Amniotic stem cell (primary cell): ENCODE measurements around the gene BAD.
A peak's percentile ranks its signal among the peaks of the same experiment; 100 is the strongest.

Experiments used
- DNase-seq: peaks from one replicate; lab custom pipeline; 2025; lab: John Stamatoyannopoulos, UW

BAD gene

DNA sequence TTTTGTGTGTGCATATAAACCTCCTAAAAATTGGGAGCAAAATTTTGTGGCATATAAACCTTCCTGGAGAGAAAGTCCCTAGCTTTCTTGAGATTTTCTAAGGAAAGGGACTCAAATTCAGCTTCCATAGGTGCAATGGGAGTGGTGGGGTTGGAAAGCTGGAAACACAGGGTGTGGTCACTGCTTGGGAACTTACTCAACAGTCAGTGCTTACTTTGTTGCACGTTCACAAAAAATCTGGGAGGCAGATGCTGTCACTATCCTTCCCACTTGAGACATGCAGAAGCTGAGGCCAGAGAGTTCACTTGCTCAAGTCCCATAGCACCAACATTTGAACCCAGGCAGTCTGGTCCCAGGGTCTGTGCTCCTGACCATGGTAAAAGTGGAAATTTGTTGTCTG lies 11.8 kb upstream of the BAD start:
- no peak for DNase-seq

DNA sequence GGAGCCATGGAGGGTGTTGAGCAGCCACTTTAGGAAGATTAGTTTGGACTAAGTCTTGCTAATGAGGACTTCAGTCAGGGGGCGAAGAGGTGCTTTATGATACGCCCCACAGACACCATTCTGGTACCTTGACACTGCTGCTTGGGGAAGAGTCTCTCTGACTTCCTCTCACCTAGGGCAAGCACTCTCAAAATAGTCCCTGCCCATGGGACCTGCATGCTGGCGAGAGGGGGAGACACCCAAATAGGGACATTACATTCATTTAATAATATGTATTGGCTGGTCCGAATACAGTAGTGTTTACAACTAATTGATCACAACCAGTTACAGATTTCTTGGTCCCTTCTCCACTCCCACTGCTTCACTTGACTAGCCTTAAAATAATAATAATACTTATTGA lies 11.3 kb upstream of the BAD start:
- DNase-seq, result no peak

DNA sequence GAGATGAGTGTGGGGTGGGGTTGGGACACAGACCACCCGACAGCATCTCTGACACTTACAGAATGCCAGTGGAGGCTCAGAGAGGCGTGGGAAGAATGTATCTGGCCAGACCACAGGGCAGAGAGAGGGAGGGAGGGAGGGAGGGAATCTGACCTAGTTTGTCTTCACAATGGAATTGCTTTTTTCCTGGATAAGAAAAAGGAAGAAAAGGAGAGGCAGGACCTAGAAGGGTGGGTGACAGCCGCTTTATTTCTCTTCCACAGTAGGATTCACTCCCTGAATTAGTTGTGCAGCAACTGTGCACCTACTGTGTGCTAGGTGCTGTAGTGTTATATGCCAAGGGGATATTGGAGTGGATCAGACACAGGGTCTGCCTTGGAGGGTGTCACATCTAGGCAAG lies 10.3 kb upstream of the BAD start:
- DNase-seq, result no peak

DNA sequence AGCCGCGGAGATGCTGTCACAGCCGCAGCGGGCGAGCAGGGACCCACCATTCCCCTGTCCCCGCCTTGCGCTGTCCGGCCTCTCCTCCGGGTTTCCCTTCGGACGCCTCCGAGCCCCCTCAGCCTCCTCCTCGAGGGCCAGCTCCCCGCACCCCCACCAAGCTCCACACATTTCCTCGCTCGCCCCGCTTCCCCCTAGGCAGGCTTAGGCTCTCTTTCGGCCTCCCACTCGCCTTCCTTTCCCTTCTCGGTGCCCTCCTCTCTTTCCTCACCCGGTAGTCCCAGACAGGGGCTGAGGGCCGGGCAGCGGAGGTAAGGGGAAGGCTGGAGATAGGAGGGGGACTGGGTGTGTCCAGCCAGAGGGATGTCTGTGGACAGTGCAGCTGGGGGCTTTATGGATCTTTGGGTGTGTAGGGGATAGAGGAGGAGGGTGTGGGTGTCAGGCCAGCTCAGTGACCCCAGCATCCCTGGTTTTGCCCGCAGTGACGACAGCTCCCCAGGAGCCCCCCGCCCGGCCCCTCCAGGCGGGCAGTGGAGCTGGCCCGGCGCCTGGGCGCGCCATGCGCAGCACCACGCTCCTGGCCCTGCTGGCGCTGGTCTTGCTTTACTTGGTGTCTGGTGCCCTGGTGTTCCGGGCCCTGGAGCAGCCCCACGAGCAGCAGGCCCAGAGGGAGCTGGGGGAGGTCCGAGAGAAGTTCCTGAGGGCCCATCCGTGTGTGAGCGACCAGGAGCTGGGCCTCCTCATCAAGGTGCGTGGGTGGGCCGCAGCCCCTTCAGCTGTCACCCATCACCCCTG lies 8.2 kb upstream of the BAD start:
- no peak for DNase-seq

- no peak for DNase-seq
These were observed 7.4 kb upstream of the BAD start for GRCh38 chr11:64291752-64292459.

GRCh38 chr11:64291262-64291751 lies 6.8 kb upstream of the BAD start, which contains the start of gene KCNK4:
Gene KCNK4, plus strand, starts transcription at chr11:64291302. Its CDS starts 1,717 bp downstream, at chr11:64293019.
- DNase-seq, result no peak

GRCh38 chr11:64290352-64291261 lies 6.1 kb upstream of the BAD start:
- DNase-seq, result no peak

DNA sequence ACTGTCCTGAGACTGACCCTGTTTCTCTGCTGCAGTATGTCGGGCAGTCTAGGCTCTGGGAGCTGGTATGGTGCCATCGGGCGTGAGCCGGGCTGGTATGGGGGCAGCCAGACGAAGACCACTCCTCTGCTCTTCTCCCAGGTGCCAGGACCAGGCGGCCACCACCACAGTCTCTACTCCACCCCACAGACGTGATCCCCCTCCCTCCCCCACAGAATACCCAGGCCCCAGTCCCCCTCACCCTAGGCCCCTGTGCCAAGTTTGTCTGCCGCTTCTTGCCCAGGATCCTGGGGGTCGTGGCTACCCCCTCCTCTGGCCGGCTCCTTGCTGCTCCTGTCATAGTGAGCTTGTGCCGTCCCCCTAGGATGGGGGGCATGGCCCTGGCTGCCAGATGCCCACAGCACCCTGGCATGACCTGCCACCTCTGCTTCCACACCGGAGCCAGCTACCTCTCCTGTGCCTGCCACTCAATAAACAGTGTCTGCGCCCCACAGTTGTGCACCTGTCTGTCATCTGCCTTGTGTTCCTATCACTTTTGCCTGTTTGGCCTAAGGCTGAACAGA lies 4.6 kb upstream of the BAD start:
- no peak for DNase-seq

DNA sequence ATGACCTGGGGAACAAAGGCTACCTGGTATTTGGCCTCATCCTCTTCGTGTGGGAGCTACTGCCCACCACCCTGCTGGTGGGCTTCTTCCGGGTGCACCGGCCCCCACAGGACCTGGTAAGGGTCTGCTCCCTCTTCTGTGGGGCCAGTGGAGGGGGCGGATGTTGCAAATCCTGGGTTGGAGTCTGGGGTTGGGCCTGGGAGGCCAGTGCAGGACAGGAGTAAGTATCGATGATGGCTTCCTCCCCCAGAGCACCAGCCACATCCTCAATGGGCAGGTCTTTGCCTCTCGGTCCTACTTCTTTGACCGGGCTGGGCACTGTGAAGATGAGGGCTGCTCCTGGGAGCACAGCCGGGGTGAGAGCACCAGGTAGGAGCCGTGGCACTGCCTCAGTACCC lies 3.9 kb upstream of the BAD start:
- no peak for DNase-seq

DNA sequence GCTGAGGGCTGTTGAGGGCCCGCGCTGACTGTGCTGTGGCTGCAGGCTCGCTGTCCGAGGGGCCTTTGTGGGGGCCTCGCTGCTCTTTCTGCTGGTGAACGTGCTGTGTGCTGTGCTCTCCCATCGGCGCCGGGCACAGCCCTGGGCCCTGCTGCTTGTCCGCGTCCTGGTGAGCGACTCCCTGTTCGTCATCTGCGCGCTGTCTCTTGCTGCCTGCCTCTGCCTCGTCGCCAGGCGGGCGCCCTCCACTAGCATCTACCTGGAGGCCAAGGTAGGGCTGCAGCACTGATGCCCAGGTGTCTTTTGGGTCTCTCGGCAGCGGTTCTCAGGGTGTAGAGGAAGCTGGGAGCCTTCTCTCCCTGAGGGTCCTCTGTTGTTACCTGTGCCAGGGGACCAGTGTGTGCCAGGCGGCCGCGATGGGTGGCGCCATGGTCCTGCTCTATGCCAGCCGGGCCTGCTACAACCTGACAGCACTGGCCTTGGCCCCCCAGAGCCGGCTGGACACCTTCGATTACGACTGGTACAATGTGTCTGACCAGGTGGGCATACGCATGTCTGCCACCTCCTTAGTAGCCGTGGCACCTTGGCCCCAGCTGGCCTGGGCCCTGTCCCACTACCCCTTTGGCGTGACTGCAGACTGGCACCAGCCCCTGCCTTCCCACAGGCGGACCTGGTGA lies 3.3 kb upstream of the BAD start:
- DNase-seq, result no peak

DNA sequence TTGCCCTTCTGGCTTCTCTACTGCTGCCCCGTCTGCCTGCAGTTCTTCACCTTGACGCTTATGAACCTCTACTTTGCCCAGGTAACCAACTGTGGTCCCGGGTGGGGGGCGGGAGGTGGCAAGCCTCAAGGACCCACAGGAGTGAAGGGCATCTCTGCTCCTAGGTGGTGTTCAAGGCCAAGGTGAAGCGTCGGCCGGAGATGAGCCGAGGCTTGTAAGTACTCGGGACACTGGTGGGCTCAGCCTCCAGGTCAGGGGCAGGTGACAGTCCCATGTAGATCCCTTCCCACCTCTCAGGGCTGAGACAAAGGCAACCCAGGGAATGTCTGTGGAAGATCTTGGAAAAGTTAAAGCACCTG lies 2.3 kb upstream of the BAD start:
- no peak for DNase-seq

- no peak for DNase-seq
These were observed 1.7 kb upstream of the BAD start for GRCh38 chr11:64285885-64286800.

DNA sequence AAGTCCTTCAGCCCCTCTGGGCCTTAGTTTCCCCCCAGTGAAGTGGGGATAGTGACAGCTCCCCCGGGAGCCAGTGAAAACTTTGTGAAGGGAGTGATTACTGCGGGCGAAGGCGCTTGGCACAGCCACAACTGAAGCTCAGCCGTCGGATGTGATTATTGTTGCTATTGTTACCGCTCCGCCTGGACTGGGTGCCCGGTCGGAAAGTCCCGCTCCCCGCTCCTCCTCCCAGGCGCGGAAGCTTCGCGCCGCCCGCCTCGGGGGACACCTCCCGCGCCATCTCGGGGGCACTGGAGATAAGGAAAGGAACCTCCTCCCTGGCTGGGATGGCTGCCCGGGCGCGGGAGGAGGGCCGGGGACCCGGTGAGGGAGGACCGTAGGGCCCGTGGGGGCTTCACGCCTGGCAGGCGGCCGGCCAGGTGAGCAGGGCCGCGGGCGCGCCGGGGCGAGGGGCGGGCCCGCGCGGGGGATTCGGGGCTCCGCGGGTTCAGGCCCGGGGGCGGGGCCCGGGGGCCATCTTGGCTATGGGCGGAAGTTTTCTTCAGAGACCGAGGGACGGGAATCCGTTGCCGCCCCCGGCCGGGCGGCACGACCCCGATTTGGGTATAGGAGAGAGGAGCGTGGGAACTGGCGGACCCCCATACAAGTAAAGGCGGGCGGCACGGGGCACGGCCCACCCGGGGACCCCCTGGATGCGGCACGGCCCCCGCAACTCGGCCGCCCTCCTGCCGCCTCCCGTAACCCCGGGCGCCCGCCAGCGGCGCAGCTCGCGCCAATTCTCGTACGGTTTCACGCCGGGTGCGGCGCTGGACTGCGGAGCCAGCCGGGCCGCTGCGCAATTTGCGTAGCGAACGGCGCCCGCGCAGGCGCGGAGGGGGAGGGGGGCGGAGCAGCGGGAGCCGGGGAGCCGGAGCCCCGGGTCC lies 758 bp upstream of the BAD start, which contains the start of gene GPR137:
GPR137 (plus strand) TSS at position 887 of the 923 bp plus-strand sequence. CDS start 677 bp downstream, outside the sequence.
- DNase-seq, result peak; percentile 43

- no peak for DNase-seq
These were observed 1.4 kb downstream of the BAD start for GRCh38 chr11:64283092-64283491.

GRCh38 chr11:64281957-64282770 lies 2.3 kb downstream of the BAD start:
- DNase-seq, result no peak

DNA sequence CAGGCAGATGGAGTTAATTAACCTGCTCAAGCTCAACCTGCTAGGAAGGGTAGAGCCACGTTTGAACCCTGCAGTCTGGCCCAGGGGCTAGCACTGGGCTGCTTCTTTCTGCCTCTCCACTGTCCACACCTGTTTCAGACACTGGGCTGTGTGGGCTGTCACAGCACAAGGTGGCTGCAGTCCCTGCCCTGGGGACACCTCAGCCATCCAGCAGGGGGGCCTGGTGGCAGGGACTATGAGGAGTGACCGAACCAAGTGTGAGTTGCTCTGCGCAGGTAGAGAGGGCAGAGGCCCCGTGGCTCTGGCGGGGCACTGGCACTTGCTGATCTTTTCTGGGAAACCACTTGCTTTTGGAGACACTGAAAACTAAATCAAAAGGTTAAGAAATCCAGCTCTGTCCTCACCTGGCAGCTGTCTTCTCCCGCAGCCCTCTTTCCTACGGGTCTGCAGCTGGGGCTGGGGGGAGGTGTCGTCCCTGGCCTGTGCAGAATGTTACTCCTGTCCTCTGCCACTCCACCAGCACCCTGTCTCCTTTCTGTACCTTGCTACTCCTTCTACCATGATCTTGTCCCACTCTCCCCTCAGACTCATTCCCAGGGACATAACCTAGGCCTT lies 5.8 kb downstream of the BAD start:
- no peak for DNase-seq

- no peak for DNase-seq
These were observed 7.6 kb downstream of the BAD start for GRCh38 chr11:64276653-64277431.
